Activated CD4-positive, alpha-beta T cell treated with anti-CD3 and anti-CD28 coated beads for 4 hours (primary cell): ENCODE measurements around the gene NR2F6.
"Not testable (repeated sequence)": the region's sequence is repeated elsewhere in the genome, so short reads cannot be mapped to it uniquely, and the experiment has no call there.

ENCODE experiments used
- DNase-seq, 2 donors: peaks; one replicate each; pipeline ENCODE4 v3.0.0-alpha.2; 2020

Gene NR2F6

DNA sequence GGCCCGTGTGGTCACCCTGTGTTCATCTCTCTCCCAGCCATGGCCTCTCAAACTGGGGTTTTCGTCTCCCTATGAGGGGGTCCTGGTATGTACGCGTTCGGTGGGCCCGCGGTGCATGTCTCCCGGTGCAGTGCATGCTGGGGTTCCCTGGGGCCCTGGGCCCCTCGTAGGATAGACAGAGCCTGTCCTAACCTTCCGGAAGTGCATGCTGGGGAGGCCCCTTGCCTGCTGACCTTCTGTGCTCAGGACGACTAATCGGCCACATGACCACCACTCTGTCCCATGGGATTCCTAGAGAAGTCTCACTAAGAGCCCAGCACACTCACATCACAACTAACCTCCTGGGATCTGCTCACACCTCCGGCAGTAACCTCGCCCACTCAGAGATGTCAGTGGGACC lies 35.4 kb downstream of the NR2F6 start:
- DNase-seq, result no peak

DNA sequence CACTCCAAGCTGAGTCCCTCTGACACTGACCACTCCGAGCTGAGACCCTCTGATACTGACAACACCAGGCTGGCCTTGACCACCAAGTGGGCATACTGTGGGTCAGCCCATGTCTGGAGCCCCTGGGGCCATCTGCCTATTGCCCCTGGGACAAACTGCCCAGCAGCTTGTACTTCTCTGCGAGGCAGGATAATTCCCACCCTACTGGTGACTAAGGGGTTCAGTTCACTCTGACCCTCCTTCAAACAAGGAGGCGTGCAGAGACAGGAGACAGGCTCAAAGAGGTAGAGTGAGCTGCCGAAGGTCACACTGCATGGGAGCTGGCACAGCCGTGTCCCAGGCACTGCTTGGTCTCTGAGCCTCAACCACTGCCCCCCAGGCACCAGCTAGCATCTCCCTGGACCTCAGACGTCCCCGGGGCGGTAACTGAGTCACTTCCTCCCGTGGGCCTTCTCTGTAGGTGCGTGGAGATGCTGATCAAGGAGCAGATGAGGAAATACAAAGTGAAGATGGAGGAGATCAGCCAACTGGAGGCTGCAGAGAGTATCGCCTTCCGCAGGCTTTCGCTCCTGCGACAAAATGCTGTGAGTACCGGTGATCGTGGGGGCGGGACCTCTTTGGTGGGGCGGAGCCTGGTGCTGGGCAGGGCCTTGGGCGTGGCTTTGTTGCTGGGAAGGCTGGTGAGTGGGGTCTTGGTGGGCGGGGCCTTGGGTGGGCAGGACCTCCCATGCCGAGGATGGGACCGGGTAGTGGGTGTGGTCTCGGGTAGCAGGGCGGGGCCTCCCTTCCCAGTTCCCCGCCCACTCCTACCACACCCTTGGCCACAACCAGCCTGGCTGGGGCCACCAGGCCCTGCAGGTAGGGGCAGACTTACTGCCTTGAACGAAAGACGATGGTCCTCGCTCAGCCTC lies 36.3 kb downstream of the NR2F6 start:
- DNase-seq, result peak in 1 of 2 donors; percentile 31

DNA sequence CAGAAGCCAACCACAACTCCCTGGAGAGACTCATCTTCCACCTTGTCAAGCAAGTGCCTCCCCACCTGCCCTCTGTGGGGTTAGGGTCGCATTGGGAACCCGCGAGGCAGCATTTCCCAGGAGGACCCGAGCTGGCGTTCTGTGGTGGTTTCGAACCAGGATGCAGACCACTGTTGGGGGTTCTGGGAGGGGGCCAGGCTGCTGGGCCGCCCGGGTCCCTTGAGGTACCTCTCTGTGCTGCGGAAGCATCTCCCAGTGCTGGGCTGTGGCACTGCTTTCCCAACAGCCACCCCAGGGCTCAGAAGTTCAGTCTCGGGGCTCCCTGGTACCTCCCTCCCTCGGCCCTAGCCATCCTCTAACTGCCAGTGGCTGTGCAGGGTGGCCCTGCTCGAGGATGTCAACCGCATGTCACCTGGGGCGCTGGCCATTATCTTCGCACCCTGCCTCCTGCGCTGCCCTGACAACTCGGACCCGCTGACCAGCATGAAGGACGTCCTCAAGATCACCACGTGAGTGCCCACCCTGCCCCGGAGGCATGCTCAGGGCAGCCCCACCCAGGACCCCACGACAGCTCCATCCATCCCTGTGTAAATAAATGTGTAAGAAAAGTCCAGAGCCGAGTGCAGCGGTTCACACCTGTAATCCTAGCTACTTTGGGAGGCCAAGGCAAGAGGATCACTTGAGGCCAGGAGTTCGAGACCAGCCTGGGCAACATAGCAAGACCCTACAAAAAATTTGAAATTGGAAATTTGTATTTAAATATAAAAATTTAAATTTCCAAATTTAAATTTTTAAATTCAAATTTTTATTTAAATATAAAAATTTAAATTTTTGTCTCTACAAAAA lies 38.8 kb downstream of the NR2F6 start:
- no peak for DNase-seq

DNA sequence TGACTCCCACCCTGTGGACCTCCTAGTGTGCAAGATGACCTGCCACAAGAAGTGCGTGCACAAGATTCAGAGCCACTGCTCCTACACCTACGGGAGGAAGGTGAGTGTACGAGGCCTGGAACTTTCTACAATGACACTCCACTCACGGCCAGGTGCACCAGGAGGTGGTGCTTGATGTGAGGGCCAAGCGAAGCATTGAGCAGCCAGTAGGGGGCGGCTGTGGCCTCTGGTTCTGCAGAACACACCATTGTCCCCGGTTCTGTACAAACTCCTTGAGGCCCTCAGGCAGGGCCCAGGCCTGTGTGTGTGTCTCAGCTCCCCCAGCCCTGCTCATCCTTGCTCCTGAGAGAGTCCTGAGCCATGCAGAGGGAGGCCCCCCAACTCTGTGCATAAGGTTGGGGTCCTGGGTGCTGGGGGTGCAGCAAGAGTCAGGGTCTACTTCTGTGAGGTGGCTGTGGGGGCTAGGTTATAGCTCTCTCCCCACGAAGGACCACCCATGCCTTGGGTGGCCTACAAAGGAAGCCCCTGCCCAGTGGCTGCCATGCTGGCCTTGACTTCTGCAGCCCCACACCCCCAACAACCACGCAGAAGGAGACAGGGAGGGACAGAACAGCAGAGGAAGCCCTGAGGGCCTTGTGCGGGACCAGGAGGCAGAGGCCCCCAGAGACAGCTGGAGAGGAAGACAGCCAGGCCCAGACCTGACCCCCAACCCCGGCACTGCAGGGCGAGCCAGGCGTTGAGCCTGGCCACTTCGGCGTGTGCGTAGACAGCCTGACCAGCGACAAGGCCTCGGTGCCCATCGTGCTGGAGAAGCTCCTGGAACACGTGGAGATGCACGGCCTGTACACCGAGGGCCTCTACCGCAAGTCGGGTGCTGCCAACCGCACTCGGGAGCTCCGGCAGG lies 40.2 kb downstream of the NR2F6 start:
- DNase-seq, result peak; percentile 60 to 66

DNA sequence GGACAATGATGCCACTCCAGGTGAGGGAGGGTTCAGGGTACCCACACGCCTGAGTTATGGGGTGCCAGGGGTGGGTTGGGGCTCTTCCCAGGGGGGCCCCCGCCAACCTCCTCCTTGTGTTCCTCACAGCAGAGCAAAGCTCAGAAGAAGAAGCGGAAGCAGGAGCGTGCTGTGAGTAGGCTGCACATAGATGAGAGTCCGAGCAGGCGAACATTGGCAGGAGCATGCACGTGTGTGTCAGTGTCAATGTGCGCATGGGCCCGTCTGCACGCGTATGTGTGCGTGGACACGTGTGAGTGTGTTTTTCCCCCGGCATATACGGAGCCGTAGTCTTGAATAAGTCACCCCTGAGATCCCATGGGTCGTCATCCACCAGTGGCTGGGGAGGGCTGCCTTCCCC lies 43.0 kb downstream of the NR2F6 start:
- DNase-seq, result no peak

DNA sequence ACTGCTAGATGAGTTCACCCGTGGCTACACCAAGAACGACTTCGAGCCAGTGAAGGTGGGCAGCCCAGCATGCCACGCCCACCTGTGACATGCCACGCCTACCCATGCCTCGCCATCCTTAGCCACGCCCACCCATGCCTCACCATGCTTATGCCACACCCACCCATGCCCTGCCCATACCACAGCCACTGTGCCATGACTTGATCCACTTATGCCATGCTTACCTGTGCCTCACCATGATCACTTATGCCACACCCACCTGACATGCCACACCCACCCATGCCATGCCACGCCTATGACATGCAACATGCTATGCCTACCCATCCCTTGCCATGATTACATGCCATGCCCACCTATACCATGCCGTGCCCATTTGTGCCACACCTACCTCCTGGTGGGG lies 43.5 kb downstream of the NR2F6 start:
- no peak for DNase-seq

DNA sequence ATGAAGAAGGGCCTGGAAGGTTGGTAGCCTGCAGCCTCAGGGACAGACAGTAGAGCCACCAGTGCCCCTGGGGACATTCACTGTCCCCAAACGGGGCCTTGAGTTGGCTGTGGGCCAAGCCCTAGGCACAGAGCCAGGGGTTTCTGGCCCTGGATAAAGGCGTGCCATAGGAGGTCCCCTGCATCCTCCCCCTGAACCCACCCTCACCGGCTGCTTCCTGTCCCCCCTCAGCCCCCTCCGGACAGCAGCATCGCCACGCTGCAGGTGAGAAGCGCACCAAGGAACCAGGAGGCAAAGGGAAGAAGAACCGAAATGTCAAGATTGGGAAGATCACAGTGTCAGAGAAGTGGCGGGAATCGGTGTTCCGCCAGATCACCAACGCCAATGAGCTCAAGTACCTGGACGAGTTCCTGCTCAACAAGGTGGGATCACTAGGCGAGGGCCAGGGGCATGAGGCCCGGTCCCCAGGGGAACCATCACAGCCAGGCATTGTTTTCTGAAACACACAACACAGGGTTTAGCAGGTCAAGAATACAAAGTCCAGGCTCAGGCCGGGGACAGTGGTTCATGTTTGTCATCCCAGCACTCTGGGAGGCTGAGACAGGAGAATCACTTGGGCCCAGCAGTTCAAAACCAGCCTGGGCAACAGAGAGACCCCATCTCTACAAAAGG lies 45.2 kb downstream of the NR2F6 start:
- no peak for DNase-seq

DNA sequence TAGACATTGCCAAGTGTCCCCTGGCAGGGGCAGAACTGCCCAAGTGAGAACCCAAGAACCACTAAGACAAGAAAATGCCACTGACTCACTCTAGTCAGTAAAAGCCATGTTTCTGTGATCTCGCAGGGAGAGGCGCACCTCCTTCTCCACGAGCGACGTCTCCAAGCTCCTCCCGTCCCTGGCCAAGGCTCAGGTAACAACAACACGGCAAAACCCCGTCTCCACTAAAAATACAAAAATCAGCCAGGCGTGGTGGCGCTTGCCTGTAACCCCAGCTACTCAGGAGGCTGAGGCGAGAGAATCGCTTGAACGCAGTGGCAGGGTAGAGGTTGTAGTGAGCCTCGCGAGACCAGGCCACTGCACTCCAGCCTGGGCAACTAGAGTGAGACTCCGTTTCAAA lies 48.1 kb downstream of the NR2F6 start:
- DNase-seq, result no peak

DNA sequence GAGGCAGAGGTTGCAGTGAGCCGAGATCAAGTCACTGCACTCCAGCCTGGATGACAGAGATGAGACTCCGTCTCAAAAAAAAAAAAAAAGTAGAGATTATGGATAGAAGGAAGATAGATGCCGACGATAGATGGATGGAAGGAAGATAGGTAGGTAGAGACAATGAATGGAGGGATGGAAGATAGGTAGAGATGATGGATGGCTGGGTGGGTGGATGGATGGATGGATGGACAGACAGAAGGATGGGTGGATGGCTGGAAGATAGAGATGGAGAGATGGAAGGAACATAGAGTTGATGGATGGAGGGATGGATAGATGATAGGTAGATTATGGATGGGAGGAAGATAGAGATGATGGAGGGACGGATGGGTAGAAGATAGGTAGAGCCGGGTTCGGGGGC lies 49.1 kb downstream of the NR2F6 start:
- no peak for DNase-seq

DNA sequence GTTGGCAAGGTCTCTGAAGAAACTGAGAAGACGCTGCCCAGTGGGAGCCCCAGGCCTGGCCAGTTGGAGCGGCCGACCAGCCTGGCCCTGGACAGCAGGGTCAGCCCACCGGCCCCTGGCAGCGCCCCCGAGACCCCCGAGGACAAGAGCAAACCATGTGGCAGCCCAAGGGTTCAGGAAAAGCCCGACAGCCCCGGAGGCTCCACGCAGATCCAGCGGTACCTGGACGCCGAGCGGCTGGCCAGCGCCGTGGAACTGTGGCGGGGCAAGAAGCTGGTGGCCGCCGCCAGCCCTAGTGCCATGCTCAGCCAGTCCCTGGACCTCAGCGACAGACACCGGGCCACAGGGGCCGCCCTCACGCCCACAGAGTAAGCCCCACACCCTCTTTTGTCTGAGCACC lies 50.6 kb downstream of the NR2F6 start:
- no peak for DNase-seq

DNA sequence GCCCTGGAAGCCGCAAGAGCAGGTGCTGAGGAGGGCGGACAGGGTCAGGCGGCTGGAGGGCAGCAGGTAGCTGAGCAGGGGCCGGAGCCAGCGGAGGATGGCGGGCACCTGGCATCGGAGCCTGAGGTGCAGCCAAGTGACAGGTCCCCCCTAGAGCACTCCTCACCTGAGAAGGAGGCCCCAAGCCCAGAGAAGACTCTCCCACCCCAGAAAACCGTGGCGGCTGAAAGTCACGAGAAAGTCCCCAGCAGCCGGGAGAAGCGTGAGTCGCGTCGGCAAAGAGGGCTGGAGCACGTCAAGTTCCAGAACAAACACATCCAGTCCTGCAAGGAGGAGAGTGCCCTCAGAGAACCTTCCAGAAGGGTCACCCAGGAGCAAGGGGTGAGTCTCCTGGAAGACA lies 51.1 kb downstream of the NR2F6 start:
- DNase-seq, result no peak

DNA sequence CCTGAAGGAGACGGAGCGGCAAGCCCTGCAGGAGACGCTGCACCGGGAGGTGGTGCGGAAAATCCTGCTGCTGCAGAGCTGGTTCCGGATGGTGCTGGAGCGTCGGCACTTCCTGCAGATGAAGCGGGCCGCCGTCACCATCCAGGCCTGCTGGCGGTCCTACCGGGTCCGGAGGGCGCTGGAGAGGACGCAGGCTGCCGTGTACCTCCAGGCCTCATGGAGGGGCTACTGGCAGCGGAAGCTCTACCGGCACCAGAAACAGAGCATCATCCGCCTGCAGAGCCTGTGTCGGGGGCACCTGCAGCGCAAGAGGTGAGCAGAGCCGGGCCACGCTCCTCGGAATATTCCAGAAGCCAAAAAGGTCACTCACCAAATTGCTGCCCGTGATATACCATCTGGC lies 53.0 kb downstream of the NR2F6 start:
- DNase-seq, result no peak

DNA sequence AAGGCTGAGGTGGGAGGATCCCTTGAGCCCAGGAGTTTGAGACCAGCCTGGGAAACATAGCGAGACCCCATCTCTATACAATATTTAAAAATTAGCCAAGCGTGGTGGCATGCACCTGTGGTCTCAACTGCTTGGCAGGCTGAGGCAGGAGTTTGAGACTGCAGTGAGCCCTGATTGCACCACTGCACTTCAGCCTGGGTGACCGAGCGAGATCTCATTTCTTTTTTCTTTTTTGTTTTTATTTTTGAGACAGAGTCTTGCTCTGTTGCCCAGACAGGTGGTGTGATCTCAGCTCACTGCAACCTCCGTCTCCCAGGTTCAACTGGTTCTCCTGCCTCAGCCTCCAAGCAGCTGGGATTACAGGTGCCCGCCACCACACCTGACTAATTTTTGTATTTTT lies 54.0 kb downstream of the NR2F6 start:
- not testable (repeated sequence) for DNase-seq

DNA sequence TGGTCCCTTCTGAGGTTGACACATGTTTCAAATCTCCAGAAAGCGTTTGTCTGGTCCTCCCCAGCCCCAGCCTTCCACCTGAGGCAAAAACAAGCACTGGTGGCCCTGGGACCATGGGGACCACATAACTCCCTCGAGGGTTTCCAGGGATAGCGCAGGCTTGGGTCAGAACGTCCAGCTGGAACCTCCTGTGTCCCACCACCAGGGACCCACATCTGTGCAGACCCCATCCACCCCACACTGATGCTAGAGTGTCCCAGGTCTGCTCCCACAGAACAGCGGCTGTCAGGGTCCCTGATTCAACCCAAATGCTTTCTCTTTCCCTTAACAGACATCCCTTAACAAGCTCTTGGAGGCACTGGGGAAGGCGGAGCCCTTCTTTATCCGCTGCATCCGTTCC lies 60.1 kb downstream of the NR2F6 start:
- no peak for DNase-seq

DNA sequence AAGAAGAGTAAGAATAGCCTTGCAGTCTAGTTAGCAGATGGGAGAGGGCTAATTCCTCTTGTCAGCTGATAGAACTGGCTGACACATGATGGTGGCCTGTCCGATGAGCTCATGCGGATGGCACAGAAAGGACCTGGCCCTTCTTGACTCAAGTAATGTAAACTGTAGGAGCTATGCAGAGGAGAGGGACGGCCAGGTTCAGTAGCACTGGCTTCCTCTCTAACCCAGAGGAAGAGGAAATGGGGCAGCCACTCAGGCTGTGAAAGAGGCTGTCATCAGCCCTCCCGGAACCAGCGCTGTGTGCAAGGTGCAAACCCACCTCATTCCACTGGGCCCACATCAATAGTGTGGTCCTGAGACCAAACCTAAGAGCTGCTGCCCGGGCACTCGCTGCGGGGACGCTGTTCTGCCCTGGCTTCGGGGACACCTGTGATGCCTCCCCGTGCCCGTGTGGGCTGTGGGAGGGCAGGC lies 61.3 kb downstream of the NR2F6 start:
- peak; percentile 34 to 37 for DNase-seq

DNA sequence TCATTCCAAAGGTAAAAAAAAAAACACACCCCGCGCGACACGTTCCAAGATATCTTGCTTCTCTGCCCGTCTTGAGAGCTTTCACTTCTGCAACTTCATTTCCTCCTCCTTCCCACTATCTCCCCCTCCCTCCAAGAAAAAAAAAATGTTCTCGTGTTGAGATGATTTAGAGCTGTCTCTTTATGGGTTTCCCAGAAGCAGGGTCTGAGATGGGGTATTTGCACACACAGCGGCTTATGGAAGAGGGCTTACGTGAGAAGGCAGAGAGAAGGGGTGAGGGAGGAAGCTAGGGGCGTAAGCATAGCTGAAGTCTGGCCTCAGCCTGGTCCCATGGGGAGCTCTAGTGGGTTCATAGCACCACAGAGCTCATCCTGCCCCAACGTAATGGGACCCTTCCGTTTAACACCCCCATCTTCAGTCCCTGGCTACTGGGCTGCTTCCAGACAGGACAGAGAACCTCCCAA lies 61.8 kb downstream of the NR2F6 start:
- peak in 1 of 2 donors; percentile 23 for DNase-seq

DNA sequence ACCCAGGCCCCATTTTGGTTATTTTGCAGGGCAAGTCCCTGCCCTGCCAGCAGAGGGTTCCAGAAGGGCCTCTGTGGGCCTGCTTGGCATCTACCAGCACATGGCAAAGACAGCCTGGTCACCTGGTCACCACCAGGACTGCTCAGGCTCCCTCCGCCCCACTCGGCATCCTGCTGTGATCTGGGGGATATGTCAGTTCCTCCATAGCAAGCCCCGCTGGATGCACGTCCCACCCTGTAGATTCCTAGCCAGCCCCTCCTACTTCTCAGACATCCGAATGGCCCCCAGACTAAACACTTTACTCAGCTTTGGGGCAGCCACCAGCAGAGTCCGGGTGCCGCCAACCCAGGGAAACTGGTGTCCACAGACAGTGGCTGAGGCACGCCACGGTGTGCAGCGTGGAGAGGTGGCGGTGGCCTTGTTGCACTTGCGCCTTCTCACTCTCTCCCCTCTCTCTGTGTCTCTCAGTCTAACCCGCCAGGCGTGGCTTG lies 62.4 kb downstream of the NR2F6 start:
- no peak for DNase-seq
